GM08714 (cell line): ENCODE measurements around the gene ATP11A.

Experiments
- H3K4me3 ChIP-seq: fragments of 200-500 bp; sonication (Bioruptor generic); 2 replicates; pipeline ENCODE4 v1.5.1; 2014; ENCODE audit warnings: mild to moderate bottlenecking, low read length, inconsistent platforms
- ZNF274 ChIP-seq: IDR thresholded peaks from 2 replicates; pipeline ENCODE4 v1.6.1; 2012; ENCODE audit warnings: mild to moderate bottlenecking, low read depth, low read length

The ATP11A gene

GRCh38 chr13:112888238-112889111 lies 198.6 kb downstream of the ATP11A start:
- no peak for TF ChIP-seq ZNF274
- H3K4me3 ChIP-seq, result no peak overlapping the region

- no peak for TF ChIP-seq ZNF274
Measured at GRCh38 chr13:112889351-112890290, 199.8 kb downstream of the ATP11A start.

GRCh38 chr13:112890316-112891145 lies 200.7 kb downstream of the ATP11A start:
- no peak overlapping the region for H3K4me3 ChIP-seq
- TF ChIP-seq ZNF274, result no peak

More at GRCh38 chr13:112889351-112890290, 199.8 kb downstream of the ATP11A start:
- no peak overlapping the region for H3K4me3 ChIP-seq

GRCh38 chr13:112891477-112892401 lies 201.9 kb downstream of the ATP11A start:
- TF ChIP-seq ZNF274, result no peak
- H3K4me3 ChIP-seq, result no peak overlapping the region

GRCh38 chr13:112892426-112893206 lies 202.8 kb downstream of the ATP11A start:
- no peak overlapping the region for H3K4me3 ChIP-seq
- TF ChIP-seq ZNF274, result no peak

GRCh38 chr13:112893207-112893569 lies 203.3 kb downstream of the ATP11A start:
- no peak for TF ChIP-seq ZNF274
- H3K4me3 ChIP-seq, result no peak overlapping the region; the same call in 1 of the 2 replicates

GRCh38 chr13:112893570-112894422 lies 204.0 kb downstream of the ATP11A start:
- H3K4me3 ChIP-seq, result no peak overlapping the region; the same call in 1 of the 2 replicates
- no peak for TF ChIP-seq ZNF274

GRCh38 chr13:112894423-112894672 lies 204.5 kb downstream of the ATP11A start:
- no peak for TF ChIP-seq ZNF274
- peak overlapping the region; percentile 55; the same call in 1 of the 2 replicates for H3K4me3 ChIP-seq

- TF ChIP-seq ZNF274, result no peak
- peak overlapping the region; percentile 55; the same call in 1 of the 2 replicates for H3K4me3 ChIP-seq
Measured at GRCh38 chr13:112894673-112895481, 205.0 kb downstream of the ATP11A start.
